Activated CD4-positive, alpha-beta T cell treated with anti-CD3 and anti-CD28 coated beads for 36 hours (primary cell): Measurements from ENCODE around the gene NFILZ. TPM values are rescaled to one million over a fixed set of nuclear protein-coding genes. Genes with fewer than 3 reads are reported as not detected.
"Not testable (repeated sequence)": the region's sequence is repeated elsewhere in the genome, so short reads cannot be mapped to it uniquely, and the experiment has no call there.

ENCODE experiments used
- ATAC-seq: fragments of 200-7000 bp; cut with Tn5 transposase; one replicate; pipeline ENCODE4 v1.10.0; 2021; ENCODE audit warnings: mild to moderate bottlenecking, moderate library complexity
- CTCF ChIA-PET: fragments of 350-600 bp; sonication (Branson Sonifier 250); formaldehyde crosslinking; loops from one replicate; lab custom pipeline; 2021; ENCODE audit warnings: antibody characterized with exemption; lab: Charles Lee
- POLR2A ChIA-PET: fragments of 350-600 bp; sonication (Branson Sonifier 250); formaldehyde crosslinking; loops from one replicate; lab custom pipeline; 2021; ENCODE audit warnings: antibody characterized with exemption, inconsistent platforms; lab: Charles Lee
- DNase-seq: peaks from one replicate; pipeline ENCODE4 v3.0.0-alpha.2; 2020
- H3K27ac Mint-ChIP-seq: one replicate; pipeline ENCODE4 v1.8.0; 2021; ENCODE audit warnings: mixed read lengths
- H3K27me3 Mint-ChIP-seq: one replicate; pipeline ENCODE4 v1.8.0; 2021; ENCODE audit warnings: mixed read lengths
- H3K36me3 Mint-ChIP-seq: one replicate; pipeline ENCODE4 v1.8.0; 2021; ENCODE audit warnings: low read depth, mixed read lengths
- H3K4me1 Mint-ChIP-seq: one replicate; pipeline ENCODE4 v1.8.0; 2021; ENCODE audit warnings: mixed read lengths
- H3K4me3 Mint-ChIP-seq: one replicate; pipeline ENCODE4 v1.8.0; 2021; ENCODE audit warnings: mild to moderate bottlenecking, moderate library complexity, mixed read lengths
- H3K9me3 Mint-ChIP-seq: one replicate; pipeline ENCODE4 v1.8.0; 2021; ENCODE audit warnings: low read depth, mixed read lengths
- intact Hi-C, 2 experiments: fragments of 100-400 bp; cut with DNase I in 1 of 2; cut with micrococcal nuclease in 1 of 2; formaldehyde crosslinking; loops; one replicate each; pipeline versions ENCODE4 v1.14.2 to v1.15.1; 2022 to 2024; cut with DNase I, micrococcal nuclease
- total RNA-seq, 2 experiments: library from RNA; stranded (reverse); gene quantifications; one replicate each; pipeline ENCODE4 v1.2.3, GENCODE V29; 2021

Gene NFILZ
- total RNA-seq, 2 experiments from 2014 or later, result not detected

DNA sequence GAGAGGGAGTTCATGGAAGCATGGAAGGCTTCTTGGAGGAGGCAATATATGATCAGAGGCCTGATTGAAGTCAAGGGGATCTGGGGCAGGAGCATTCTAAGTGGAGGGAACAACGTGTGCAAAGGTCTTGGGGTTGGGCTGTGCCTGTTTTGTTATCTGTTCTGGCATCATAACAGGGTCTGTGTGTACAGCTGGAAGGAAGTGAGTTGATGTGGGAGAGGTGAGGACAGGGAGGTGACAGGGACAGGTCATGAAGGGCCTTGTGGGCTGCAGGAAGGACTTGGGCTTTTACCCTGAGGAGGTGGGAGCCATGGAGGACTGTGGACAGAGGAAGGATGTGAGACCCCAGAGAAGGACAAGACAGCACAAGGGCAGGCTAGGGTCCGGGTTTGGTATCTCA, 1.2 kb upstream of the NFILZ start:
- no peak overlapping the region for H3K27ac Mint-ChIP-seq
- H3K36me3 Mint-ChIP-seq, result no peaks in the 10 kb centered on the region
- ChIA-PET CTCF (no interaction called here), POLR2A (no interaction called here)
- intact Hi-C loops, result no loop called here
- no peak overlapping the region for H3K4me3 Mint-ChIP-seq
- no peaks in the 10 kb centered on the region for H3K9me3 Mint-ChIP-seq
- ATAC-seq (no peak), DNase-seq (no peak)
- no peaks in the 10 kb centered on the region for H3K27me3 Mint-ChIP-seq
- no peaks in the 10 kb centered on the region for H3K4me1 Mint-ChIP-seq

GRCh38 chr19:8630796-8631424, 477 bp downstream of the NFILZ start:
- Mint-ChIP-seq H3K27me3 (no peaks in the 10 kb centered on the region), H3K4me3 (no peak overlapping the region), H3K36me3 (no peaks in the 10 kb centered on the region), H3K9me3 (no peaks in the 10 kb centered on the region), H3K4me1 (no peaks in the 10 kb centered on the region), H3K27ac (no peak overlapping the region)
- intact Hi-C loops, result no loop called here
- ChIA-PET POLR2A (no interaction called here), CTCF (interaction anchor here (1.5 kb wide), 1 partner anchor 11 kb away, joined by 7 read pairs; no protein-coding TSS in a partner anchor)
- DNase-seq (no peak), ATAC-seq (no peak)

- POLR2A ChIA-PET, result no interaction called here
- no peaks in the 10 kb centered on the region for H3K27me3 Mint-ChIP-seq
- no peak for ATAC-seq
- H3K9me3 Mint-ChIP-seq, result no peaks in the 10 kb centered on the region
- CTCF ChIA-PET, result interaction anchor here (1.5 kb wide), 1 partner anchor 10 kb away, joined by 7 read pairs; no protein-coding TSS in a partner anchor
- no peak overlapping the region for H3K27ac Mint-ChIP-seq
- no peaks in the 10 kb centered on the region for H3K4me1 Mint-ChIP-seq
- intact Hi-C loops, result no loop called here
- H3K4me3 Mint-ChIP-seq, result no peak overlapping the region
- no peak for DNase-seq
- H3K36me3 Mint-ChIP-seq, result no peaks in the 10 kb centered on the region
These were observed 989 bp downstream of the NFILZ start for GRCh38 chr19:8631425-8631819.

- ChIA-PET CTCF (interaction anchor here (1.0 kb wide), 1 partner anchor 57 kb away, joined by 4 read pairs; no protein-coding TSS in a partner anchor), POLR2A (no interaction called here)
- Mint-ChIP-seq H3K36me3 (no peaks in the 10 kb centered on the region), H3K4me3 (no peak overlapping the region), H3K9me3 (no peaks in the 10 kb centered on the region), H3K27me3 (peaks cover 4% of the 10 kb centered on the region), H3K4me1 (peaks cover 3% of the 10 kb centered on the region), H3K27ac (no peak overlapping the region)
- intact Hi-C loops, result no loop called here
- no peak for ATAC-seq
- no peak for DNase-seq
These were observed 5.0 kb downstream of the NFILZ start for GRCh38 chr19:8635422-8635821.

- ChIA-PET CTCF (interaction anchor here (0.7 to 1.1 kb wide), 2 partner anchors 56 to 213 kb away, joined by 3 read pairs; no protein-coding TSS in a partner anchor), POLR2A (interaction anchor here (0.6 kb wide), 1 partner anchor 179 kb away, joined by 3 read pairs; no protein-coding TSS in a partner anchor)
- H3K27ac Mint-ChIP-seq, H3K27me3 Mint-ChIP-seq, H3K4me1 Mint-ChIP-seq, H3K36me3 Mint-ChIP-seq, intact Hi-C loops, DNase-seq, H3K4me3 Mint-ChIP-seq, H3K9me3 Mint-ChIP-seq, ATAC-seq: not testable (repeated sequence)
These were observed 6.6 kb downstream of the NFILZ start for GRCh38 chr19:8637070-8637469.

DNA sequence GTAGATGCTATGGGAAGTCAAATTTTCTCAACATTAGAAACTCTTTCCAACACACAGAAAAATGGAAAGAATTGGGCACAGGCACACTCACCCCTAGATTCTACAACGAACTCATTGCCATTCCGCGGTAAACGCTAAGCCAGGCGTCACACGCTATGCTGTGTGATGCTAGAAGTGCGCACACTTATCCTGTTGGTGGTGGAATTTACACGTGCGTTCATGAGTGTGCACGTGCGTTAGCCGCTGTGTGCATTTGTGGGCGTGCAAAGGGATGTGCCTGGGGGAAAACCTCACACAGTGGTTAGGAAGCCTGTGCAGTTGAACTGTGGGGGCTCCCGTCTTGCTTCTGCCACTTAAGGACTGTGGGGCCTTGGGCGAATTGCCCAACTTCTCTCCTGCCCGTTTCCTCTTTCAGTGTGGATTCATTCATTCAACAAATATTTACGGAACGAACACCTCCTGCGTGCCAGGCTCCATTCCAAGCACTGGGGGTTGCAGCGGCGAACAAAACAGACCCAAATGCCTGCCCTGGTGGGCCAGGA, 7.7 kb downstream of the NFILZ start:
- ATAC-seq, result no peak
- DNase-seq, result peak; percentile 27
- peaks cover 3% of the 10 kb centered on the region for H3K4me1 Mint-ChIP-seq
- CTCF ChIA-PET, result interaction anchor here (0.7 to 1.1 kb wide), 2 partner anchors 57 to 215 kb away, joined by 3 read pairs; no protein-coding TSS in a partner anchor
- intact Hi-C loops, result no loop called here
- no peak overlapping the region for H3K4me3 Mint-ChIP-seq
- H3K9me3 Mint-ChIP-seq, result peaks cover 6% of the 10 kb centered on the region
- POLR2A ChIA-PET, result interaction anchor here (0.7 kb wide), 1 partner anchor 350 kb away, joined by 4 read pairs; no protein-coding TSS in a partner anchor
- H3K27ac Mint-ChIP-seq, result no peak overlapping the region
- H3K27me3 Mint-ChIP-seq, result peaks cover 6% of the 10 kb centered on the region
- H3K36me3 Mint-ChIP-seq, result no peaks in the 10 kb centered on the region

DNA sequence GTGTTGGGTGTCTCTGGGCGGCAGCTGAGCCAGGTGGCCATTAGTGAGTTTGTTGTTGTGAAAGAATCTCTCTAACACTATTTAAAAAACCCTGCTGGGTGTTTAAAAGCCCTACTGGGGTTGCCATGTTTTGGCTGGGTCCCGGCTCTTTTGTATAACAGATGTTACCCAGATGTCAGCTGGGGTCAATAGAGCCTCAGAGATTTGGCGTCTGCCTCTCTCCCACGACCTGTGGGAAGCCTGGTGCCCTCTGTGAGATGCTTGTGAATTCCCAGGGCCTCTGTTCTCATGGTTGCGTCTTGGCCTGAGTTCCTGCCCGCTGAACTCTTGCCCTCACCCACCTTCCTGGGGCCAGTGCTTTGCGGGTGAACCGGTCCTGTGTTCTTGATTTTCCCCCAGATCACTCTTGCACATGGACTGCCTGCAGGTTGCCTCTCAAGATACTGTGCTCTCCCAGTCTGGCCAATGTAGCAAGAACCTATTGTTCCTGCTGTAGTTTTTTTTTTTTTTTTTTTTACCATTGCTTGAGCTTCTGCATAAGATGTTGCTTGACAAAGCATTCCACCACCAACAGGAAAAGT, 9.5 kb downstream of the NFILZ start:
- ChIA-PET CTCF (interaction anchor here (0.8 to 1.0 kb wide), 2 partner anchors 43 to 59 kb away, joined by 3 to 7 read pairs; no protein-coding TSS in a partner anchor), POLR2A (interaction anchor here (0.7 kb wide), 1 partner anchor 21 kb away, joined by 4 read pairs; no protein-coding TSS in a partner anchor)
- H3K27me3 Mint-ChIP-seq, result peaks cover 6% of the 10 kb centered on the region
- H3K36me3 Mint-ChIP-seq, result no peaks in the 10 kb centered on the region
- H3K4me3 Mint-ChIP-seq, result no peak overlapping the region
- no peak for ATAC-seq
- H3K4me1 Mint-ChIP-seq, result peaks cover 3% of the 10 kb centered on the region
- intact Hi-C loops, result no loop called here
- H3K9me3 Mint-ChIP-seq, result peaks cover 6% of the 10 kb centered on the region
- DNase-seq, result no peak
- no peak overlapping the region for H3K27ac Mint-ChIP-seq

DNA sequence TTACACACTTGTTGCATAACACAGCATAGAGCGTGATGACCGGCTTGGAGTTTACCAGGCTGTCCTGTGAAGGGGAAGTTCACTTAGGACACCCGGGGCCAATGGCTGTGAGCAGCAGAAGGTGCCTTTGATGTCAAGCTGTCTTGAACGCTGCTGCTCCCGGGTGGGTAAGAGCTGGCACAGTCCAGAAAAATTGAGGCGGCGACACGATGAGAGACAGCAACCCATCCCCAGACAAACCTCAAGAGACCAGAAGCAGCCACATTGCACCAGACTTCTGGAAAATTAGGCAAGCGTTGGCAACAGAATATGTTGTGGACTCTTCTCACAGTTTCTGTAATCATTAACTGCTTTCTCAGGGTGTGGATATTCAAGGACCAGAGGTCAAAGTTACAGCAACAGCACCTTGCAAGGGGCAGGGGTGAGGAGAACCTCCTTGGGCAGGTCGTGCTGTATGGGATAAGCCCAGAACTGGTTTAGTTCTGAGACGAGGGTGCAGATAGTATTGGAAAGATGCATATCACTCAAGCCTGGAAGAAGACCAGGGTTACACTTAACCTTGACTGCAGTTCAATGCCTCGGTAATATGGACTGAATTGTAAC, 10.1 kb downstream of the NFILZ start:
- ChIA-PET POLR2A (interaction anchor here (0.7 kb wide), 1 partner anchor 21 kb away, joined by 4 read pairs; no protein-coding TSS in a partner anchor), CTCF (interaction anchor here (1.0 kb wide), 1 partner anchor 43 kb away, joined by 3 read pairs; no protein-coding TSS in a partner anchor)
- Mint-ChIP-seq H3K36me3 (no peaks in the 10 kb centered on the region), H3K27me3 (peaks cover 6% of the 10 kb centered on the region), H3K4me1 (peaks cover 3% of the 10 kb centered on the region), H3K9me3 (peaks cover 6% of the 10 kb centered on the region), H3K4me3 (no peak overlapping the region), H3K27ac (no peak overlapping the region)
- intact Hi-C loops, result no loop called here
- DNase-seq (no peak), ATAC-seq (no peak)

DNA sequence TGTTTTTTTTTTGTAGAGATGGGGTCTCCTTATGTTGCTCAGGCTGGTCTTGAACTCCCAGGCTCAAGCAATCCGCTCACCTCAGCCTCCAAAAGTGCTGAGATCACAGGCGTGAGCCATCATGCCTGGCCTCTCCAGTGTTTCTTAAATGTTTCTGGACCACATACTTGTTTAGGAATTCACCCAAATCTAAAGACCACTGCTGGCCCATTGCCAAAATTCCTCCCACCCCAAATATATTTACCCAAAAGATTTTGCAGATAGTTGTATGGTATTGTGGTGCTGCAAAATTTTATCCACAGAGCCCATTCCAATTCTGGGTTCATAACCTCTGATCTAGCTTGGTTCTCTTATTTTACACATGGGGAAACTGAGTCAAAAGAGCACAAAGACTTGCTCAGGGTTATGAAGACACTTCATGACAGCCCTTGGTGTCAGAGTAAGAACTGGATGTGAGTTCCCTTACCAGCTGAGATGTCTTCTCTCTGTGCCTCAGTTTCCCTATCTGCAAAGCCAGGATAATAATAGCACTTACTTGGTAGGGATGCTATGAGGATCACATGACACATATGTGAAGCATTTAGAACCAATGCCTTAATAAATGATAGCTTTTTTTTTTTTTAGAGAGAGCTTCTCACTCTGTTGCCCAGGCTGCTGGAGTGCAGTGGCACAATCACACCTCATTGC, 10.9 kb downstream of the NFILZ start:
- H3K27ac Mint-ChIP-seq, result no peak overlapping the region
- POLR2A ChIA-PET, result no interaction called here
- H3K9me3 Mint-ChIP-seq, result peaks cover 6% of the 10 kb centered on the region
- CTCF ChIA-PET, result interaction anchor here (0.6 to 2.3 kb wide), 19 partner anchors 8 to 512 kb away, joined by 3 to 14 read pairs (median 4); partner anchors contain the start of gene NFILZ
- H3K4me3 Mint-ChIP-seq, result no peak overlapping the region
- H3K27me3 Mint-ChIP-seq, result peaks cover 6% of the 10 kb centered on the region
- intact Hi-C loops, result no loop called here
- DNase-seq (no peak), ATAC-seq (no peak)
- no peaks in the 10 kb centered on the region for H3K36me3 Mint-ChIP-seq
- peaks cover 3% of the 10 kb centered on the region for H3K4me1 Mint-ChIP-seq

GRCh38 chr19:8641908-8642547, 11.6 kb downstream of the NFILZ start:
- POLR2A ChIA-PET, result no interaction called here
- no peak overlapping the region for H3K4me3 Mint-ChIP-seq
- DNase-seq (no peak), ATAC-seq (peak; percentile 57)
- intact Hi-C loops, result loop anchor here in 1 of 2 experiments (1.0 kb wide), 2 partner anchors 62 to 229 kb away; partner anchors contain the start of gene MARCHF2
- CTCF ChIA-PET, result interaction anchor here (0.6 to 2.3 kb wide), 19 partner anchors 9 to 511 kb away, joined by 3 to 14 read pairs (median 4); partner anchors contain the start of gene NFILZ
- H3K9me3 Mint-ChIP-seq, result peaks cover 6% of the 10 kb centered on the region
- H3K36me3 Mint-ChIP-seq, result no peaks in the 10 kb centered on the region
- H3K4me1 Mint-ChIP-seq, result peaks cover 3% of the 10 kb centered on the region
- no peak overlapping the region for H3K27ac Mint-ChIP-seq
- peaks cover 8% of the 10 kb centered on the region for H3K27me3 Mint-ChIP-seq
